Activated naive CD4-positive, alpha-beta T cell treated with anti-CD3 and anti-CD28 coated beads, Interleukin-2, amount 50 U/mL, for 16 hours (primary cell): Measurements from ENCODE around the gene DDR1.
A peak's percentile ranks its signal among the peaks of the same experiment; 100 is the strongest.
"Not testable (repeated sequence)": the region's sequence is repeated elsewhere in the genome, so short reads cannot be mapped to it uniquely, and the experiment has no call there.

Experiments used
- DNase-seq: peaks from one replicate; pipeline ENCODE4 v3.0.0-alpha.2; 2020

Gene DDR1

GRCh38 chr6:30894935-30895334, 10.6 kb downstream of the DDR1 start:
- DNase-seq, result no peak

DNA sequence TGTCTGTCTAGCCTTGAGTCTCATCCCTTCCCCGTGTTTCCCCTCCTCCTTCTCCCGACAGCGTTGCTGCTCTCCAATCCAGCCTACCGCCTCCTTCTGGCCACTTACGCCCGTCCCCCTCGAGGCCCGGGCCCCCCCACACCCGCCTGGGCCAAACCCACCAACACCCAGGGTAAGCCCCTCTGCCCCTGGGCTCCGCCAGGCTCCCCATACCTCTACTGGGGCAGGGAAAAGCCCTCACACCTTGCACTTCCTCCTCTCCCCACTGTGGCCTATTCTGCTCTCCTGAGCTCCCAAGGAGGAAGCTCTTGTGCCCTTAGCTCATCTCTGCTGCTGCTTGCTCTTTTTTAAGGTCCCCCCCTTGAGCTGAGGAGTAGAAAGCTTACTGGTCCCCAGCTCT, 11.0 kb downstream of the DDR1 start:
- DNase-seq, result no peak

DNA sequence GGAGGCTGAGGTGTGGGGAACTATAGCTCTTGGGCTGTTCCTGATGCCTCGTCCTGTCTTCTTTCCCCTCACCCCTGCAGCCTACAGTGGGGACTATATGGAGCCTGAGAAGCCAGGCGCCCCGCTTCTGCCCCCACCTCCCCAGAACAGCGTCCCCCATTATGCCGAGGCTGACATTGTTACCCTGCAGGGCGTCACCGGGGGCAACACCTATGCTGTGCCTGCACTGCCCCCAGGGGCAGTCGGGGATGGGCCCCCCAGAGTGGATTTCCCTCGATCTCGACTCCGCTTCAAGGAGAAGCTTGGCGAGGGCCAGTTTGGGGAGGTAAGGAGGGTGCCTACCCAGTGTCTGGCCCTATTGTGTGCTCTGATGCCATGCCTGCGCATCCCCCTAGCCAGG, 12.2 kb downstream of the DDR1 start:
- DNase-seq, result no peak

DNA sequence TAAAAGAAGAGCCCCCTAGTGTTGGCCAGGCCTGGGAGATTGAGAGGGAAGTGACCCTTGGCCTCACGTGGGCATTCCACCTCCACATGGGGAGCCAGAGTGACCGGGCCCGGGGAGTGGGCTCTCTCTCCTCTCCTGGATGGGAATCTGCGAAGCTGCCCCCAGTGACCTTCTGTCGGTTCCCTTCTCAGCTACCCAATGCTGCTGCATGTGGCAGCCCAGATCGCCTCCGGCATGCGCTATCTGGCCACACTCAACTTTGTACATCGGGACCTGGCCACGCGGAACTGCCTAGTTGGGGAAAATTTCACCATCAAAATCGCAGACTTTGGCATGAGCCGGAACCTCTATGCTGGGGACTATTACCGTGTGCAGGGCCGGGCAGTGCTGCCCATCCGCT, 13.6 kb downstream of the DDR1 start:
- DNase-seq, result no peak

DNA sequence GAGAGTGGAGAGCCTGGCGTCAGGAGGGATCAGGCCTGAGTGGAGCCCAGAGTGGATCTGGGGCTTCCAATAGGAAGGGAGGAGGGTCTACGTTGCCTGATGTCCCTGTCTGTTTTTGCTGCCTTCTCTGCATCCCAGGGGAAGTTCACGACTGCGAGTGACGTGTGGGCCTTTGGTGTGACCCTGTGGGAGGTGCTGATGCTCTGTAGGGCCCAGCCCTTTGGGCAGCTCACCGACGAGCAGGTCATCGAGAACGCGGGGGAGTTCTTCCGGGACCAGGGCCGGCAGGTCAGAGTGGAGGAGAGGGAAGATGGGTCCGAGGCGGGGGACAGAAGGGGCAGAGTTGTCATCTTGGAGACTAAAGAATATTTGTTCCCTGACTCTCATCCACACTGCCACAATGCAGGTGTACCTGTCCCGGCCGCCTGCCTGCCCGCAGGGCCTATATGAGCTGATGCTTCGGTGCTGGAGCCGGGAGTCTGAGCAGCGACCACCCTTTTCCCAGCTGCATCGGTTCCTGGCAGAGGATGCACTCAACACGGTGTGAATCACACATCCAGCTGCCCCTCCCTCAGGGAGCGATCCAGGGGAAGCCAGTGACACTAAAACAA, 14.5 kb downstream of the DDR1 start:
- DNase-seq, result no peak

DNA sequence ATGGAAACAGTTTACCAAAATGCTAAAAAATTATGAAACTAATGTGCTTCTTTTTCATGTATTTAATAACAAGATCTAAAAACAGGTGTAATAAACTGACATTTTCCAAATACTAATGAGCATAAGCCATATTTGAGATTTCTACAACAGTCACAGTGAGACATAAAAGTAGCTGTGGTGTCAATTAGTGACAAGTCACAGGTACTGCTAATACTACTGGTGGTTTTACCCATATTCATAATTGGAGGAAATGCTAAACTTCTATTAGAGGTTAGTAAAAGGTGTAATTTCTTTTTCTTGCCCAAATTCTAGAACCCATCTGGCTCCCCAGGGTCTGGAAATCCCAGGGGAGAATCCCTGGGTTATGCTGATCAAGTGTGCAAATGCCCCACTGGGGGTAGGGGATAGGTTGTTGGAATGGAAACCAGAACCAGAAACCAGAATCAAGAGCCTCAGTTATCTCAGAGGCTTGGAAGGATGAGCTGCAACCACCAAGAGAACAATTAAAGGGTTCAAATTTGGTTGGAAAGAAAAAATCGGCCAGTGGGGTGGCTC, 16.6 kb downstream of the DDR1 start:
- DNase-seq, result no peak

DNA sequence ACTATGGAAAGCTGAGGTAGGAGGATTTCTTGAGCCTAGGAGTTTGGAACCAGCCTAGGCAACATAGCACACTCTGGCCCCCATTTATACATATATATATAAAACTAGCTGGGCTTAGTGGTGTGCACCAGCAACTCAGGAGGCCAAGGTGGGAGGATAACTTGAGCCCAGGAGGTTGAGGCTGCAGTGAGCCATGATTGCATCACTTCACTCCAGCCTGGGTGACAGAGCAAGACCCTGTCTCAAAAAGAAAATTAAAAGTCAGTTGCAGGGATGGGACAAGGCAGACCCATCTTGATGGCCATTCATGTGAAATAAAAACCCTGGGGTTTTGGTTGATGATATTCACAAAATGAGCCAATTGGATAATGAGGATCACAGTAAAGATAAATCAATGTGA, 17.1 kb downstream of the DDR1 start:
- DNase-seq, result no peak

- not testable (repeated sequence) for DNase-seq
Observed at GRCh38 chr6:30902196-30902595, 17.9 kb downstream of the DDR1 start.

GRCh38 chr6:30902709-30903108, 18.4 kb downstream of the DDR1 start:
- DNase-seq, result no peak

DNA sequence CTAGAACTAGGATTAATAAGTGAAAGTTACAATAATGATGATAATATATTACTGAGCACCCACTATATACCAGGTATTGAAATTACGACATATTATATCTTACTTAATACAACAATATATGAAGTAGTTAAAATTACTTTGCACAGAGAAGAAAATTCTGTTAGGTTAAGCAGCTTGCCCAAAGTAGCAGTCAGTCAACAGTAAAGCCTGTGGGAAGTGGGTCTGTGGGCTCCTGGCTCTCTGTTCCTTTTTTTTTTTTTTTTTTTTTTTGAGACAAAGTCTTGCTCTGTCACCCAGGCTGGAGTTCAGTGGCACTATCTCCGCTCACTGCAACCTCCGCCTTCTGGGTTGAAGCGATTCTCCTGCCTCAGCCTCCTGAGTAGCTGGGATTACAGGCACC, 18.9 kb downstream of the DDR1 start:
- no peak for DNase-seq

GRCh38 chr6:30907290-30907757, 23.0 kb downstream of the DDR1 start:
- not testable (repeated sequence) for DNase-seq

GRCh38 chr6:30907758-30908591, 23.7 kb downstream of the DDR1 start, which contains the start of gene GTF2H4:
Gene GTF2H4 (plus strand): TSS chr6:30908207.
- peak; percentile 96 for DNase-seq

DNA sequence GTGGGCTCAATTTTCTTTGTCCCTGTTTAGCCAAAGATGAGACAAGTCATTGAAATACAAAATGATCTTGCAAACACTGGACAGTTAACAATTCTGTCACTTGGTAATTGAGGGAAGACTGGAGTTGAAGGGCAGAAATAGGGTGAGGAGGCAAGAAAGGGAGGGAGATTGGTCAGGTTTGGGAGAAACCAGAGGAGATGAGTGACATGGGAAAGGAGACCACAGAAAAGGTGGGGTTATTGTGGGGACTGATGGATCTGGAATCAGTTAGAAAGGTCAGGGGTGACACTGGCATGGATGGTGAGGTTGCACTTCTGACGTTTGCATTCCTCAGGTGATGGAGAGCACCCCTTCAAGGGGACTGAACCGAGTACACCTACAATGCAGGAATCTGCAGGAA, 24.4 kb downstream of the DDR1 start:
- DNase-seq, result no peak

DNA sequence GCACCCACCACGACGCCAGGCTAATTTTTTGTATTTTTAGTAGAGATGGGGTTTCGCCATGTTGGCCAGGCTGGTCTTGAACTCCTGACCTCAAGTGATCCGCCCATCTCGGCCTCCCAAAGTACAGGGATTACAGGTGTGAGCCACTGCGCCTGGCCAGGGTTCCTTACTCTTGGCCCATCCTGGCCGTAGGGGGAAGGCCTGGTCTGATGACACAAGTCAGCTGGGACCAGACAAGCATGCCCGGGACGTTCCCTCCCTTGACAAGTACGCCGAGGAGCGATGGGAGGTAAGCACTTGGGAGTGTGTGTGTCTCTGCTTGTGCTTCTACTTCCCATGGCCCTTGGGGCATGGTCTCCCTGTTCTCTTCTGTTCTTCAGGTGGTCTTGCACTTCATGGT, 26.2 kb downstream of the DDR1 start:
- DNase-seq, result not testable (repeated sequence)

- no peak for DNase-seq
Observed at GRCh38 chr6:30912746-30913520, 28.6 kb downstream of the DDR1 start.

DNA sequence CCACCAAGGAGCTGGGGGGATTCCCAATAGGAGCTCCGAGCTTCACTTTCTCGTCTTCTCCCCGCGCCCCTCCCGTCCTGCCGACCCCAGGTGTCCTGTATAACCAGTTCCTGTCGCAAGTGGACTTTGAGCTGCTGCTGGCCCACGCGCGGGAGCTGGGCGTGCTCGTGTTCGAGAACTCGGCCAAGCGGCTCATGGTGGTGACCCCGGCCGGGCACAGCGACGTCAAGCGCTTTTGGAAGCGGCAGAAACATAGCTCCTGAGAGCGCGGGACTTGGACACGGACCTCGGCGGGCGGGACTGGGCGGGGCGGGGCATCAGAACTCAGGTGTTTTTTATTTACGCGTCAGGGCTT, 29.4 kb downstream of the DDR1 start:
- no peak for DNase-seq

GRCh38 chr6:30914076-30914853, 29.9 kb downstream of the DDR1 start, which contains the start of gene VARS2:
Gene VARS2 (plus strand): TSS chr6:30914238. CDS start chr6:30914837, 599 bp downstream.
- peak; percentile 82 for DNase-seq

DNA sequence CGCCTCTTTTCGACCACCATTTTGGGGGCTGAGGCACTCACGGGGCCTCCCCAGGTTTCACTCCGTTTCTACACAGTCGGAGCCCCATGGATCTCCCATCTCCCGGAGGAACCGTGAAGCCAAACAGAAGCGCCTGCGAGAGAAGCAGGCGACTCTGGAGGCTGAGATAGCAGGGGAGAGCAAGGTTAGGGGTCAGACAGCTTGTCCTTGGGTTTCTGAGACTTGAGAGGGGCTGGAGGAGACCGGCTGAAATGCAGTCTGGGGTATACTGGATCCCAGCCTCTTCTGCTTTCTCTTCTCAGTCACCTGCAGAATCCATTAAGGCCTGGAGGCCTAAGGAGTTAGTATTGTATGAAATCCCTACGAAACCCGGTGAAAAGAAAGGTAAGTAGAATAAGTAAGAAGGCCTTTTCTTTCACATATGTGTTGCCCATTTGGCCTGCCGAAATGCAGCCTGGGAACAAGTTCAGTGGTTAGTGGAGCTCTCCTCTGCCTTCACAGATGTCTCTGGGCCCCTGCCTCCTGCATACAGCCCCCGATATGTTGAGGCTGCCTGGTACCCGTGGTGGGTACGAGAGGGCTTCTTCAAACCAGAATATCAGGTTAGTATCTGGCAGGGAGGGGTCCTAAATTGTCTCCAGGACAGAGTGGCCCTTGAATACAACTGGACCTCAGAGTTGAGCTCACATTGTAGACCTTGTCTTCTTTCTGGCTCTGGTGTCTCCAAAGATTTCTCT, 30.7 kb downstream of the DDR1 start:
- no peak for DNase-seq

- no peak for DNase-seq
Observed at GRCh38 chr6:30915591-30915946, 31.2 kb downstream of the DDR1 start.

- no peak for DNase-seq
Observed at GRCh38 chr6:30917041-30917440, 32.7 kb downstream of the DDR1 start.

DNA sequence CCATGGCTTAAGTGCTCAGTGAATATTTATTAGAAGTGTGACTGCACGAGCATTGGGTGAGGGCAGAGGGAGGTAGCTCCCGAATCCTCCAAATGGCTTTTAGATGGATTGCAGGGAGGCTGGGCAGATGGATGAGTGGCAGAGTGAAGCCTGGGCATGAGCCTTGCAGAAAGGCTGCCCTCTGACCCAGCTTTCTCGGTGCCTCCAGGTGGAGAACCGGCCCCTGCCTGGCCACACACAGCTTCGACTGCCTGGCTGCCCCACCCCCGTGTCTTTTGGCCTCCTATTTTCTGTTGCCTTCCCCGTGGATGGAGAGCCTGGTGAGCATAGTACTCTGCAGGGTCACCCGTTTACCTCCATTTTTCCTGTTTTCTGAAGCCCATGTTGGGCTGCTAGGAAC, 33.2 kb downstream of the DDR1 start:
- no peak for DNase-seq

DNA sequence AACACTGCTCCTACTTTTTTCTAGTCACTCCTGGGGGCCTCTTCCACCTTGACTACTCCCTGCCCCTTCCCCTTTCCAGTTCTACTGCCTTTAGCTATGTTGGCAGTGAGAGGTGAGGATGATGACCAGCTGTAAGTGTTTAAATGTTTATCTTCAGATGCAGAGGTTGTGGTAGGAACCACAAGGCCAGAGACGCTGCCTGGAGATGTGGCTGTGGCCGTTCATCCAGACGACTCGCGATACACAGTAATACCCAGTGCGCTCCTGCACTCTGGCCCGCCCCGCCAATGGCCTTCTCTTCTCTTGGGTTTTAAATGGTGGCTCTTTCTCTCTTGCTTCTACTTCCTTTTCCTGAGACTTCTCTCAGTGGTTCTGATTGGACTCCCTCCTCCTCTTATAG, 34.4 kb downstream of the DDR1 start:
- no peak for DNase-seq
